Measurements from ENCODE around the gene MORC2. TPM values are rescaled to one million over a fixed set of nuclear protein-coding genes. Genes with fewer than 3 reads are reported as not detected.

Gene MORC2
- total RNA-seq, 4 donors from 2014 or later, result 9.5 to 24.0 (median 13.1) TPM

DNA sequence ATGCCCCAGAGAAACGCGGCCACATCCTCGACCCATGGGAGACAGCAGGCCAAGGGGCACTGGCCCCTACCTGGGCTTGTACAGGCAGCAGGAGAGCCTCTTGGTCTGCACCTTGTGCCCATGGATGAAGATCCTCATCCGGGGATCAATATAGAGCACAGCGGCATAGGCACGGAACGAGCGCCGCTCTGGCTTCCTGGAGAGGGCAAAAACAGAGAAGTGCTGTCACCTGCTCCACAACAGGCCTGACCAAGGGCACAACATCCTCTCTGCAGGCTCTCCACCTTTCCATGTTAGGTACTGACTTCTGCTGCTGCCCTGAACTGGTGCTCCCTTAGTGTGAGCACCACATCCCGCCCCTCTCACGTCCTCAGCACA is 27.2 kb downstream of the MORC2 start:
- WGBS, 2 donors, result 93 to 100% methylated on average over 6 to 7 of the region's 11 CpGs
- DNase-seq, result no peak
- Histone ChIP-seq H3K4me1 (peaks cover 12 to 76% (median 20%) of the 10 kb centered on the region in 3 donors), H3K27ac (no peak overlapping the region), H3K36me3 (peaks cover 32 to 100% (median 47%) of the 10 kb centered on the region in 3 donors), H3K9me3 (no peaks in the 10 kb centered on the region), H3K27me3 (no peaks in the 10 kb centered on the region), H3K4me3 (no peak overlapping the region)
- intact Hi-C loops (cut with DNase I), result no loop called here
- TF ChIP-seq, protein P1, sequence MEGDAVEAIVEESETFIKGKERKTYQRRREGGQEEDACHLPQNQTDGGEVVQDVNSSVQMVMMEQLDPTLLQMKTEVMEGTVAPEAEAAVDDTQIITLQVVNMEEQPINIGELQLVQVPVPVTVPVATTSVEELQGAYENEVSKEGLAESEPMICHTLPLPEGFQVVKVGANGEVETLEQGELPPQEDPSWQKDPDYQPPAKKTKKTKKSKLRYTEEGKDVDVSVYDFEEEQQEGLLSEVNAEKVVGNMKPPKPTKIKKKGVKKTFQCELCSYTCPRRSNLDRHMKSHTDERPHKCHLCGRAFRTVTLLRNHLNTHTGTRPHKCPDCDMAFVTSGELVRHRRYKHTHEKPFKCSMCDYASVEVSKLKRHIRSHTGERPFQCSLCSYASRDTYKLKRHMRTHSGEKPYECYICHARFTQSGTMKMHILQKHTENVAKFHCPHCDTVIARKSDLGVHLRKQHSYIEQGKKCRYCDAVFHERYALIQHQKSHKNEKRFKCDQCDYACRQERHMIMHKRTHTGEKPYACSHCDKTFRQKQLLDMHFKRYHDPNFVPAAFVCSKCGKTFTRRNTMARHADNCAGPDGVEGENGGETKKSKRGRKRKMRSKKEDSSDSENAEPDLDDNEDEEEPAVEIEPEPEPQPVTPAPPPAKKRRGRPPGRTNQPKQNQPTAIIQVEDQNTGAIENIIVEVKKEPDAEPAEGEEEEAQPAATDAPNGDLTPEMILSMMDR (IDR thresholded peaks at IDR 0.05), result no peak
- no peak for TF ChIP-seq POLR2A (IDR thresholded peaks at IDR 0.05)

DNA sequence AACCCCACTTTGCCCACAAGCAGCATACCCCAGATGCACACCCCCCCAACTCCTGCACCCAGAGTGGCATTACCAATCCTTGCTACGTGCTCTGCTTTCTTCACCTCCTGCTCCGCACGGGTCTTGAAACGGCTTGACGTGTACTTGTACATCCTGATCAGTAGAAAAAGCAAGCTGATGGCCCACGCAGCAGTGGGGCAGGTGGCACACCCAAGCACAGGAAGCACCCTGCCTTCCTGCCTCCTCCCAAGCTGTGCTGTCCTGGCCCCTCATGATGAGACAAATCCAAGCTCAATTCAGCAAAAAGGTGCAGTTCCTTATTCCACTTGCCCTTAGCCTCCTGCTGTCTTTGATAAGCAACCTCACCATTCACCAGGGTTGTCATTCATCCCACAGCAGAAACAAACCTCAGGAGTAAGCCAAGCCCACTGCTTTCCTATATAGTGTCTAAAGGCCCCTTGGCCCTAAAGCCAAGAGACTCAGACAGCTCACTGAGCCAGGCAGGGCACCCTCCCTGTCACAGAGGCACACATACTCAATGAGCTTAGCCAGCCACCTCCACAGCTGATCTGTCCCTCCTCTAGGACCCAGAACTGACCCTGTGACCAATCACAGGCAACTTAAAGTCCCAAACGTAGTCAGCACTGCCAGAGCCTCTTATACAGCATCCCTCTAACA is 27.8 kb downstream of the MORC2 start:
- no peaks in the 10 kb centered on the region for H3K9me3 ChIP-seq
- H3K27me3 ChIP-seq, result no peaks in the 10 kb centered on the region
- TF ChIP-seq, protein P1 (IDR thresholded peaks at IDR 0.05), result no peak
- no peak overlapping the region for H3K27ac ChIP-seq
- intact Hi-C loops (cut with DNase I), result no loop called here
- H3K4me3 ChIP-seq, result no peak overlapping the region
- 72 to 73% methylated on average over 5 to 6 of the region's 7 CpGs for WGBS, 2 donors
- no peak for DNase-seq
- H3K36me3 ChIP-seq, result peaks cover 32 to 100% (median 46%) of the 10 kb centered on the region in 3 donors
- H3K4me1 ChIP-seq, result peaks cover 8 to 71% (median 14%) of the 10 kb centered on the region in 3 donors

DNA sequence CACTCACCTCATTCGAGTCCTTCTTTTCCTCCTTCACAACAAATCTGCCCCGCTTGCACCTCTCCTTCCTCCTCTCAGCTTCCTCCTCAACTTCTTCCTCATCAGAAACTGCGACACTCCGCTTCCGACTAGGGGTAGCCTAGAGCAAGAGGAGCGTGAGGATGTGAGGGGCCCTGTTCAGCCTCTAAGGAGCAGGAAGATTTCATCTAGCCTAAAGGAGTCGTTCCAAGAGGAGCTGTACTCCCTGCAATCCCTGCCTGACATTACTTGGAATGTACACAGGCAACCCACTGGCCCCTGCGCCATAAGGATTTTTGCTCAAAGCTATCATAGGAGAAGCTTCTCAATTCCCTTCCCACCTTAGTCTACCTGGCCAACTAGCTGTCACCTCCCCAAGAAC is 34.5 kb downstream of the MORC2 start:
- no peak for DNase-seq
- no peak overlapping the region for H3K27ac ChIP-seq
- peaks cover 0 to 24% (median 2%) of the 10 kb centered on the region in 3 donors for H3K4me1 ChIP-seq
- H3K27me3 ChIP-seq, result no peaks in the 10 kb centered on the region
- H3K9me3 ChIP-seq, result no peaks in the 10 kb centered on the region
- H3K36me3 ChIP-seq, result peaks cover 54 to 100% (median 67%) of the 10 kb centered on the region in 3 donors
- 90 to 98% methylated on average over 6 to 8 of the region's 8 CpGs for whole genome bisulfite sequencing, 2 donors
- intact Hi-C loops (cut with DNase I), result no loop called here
- TF ChIP-seq, protein P1 (IDR thresholded peaks at IDR 0.05), result no peak
- TF ChIP-seq POLR2A (IDR thresholded peaks at IDR 0.05), result no peak
- H3K4me3 ChIP-seq, result no peak overlapping the region

DNA sequence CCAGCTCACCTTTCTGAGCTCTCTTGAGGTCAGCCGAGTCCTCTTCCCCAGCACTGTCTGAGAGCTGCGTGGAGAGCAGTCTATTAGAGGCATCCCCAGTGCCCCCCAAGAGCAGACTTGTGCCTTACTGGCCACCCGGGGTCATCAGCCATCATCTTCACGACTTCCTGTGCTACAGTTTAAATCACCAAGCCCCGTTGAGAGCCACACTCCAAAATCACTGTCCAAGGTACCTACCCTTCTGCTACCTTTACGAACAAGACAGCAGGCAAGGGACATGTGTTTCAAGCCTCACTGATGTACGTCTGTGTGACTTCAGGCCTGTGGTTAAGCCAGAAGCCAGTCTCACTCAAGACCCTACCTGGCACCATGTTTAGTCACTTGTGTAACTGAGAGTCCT is 35.1 kb downstream of the MORC2 start:
- 87 to 89% methylated on average over 7 of the region's 7 CpGs for WGBS, 2 donors
- DNase-seq, result no peak
- H3K4me3 ChIP-seq, result no peak overlapping the region
- no peak overlapping the region for H3K27ac ChIP-seq
- H3K9me3 ChIP-seq, result no peaks in the 10 kb centered on the region
- H3K36me3 ChIP-seq, result peaks cover 54 to 100% (median 67%) of the 10 kb centered on the region in 3 donors
- H3K27me3 ChIP-seq, result no peaks in the 10 kb centered on the region
- intact Hi-C loops (cut with DNase I), result no loop called here
- TF ChIP-seq POLR2A (IDR thresholded peaks at IDR 0.05), result no peak
- TF ChIP-seq, protein P1 (IDR thresholded peaks at IDR 0.05), result no peak
- peaks cover 0 to 18% (median 0%) of the 10 kb centered on the region in 3 donors for H3K4me1 ChIP-seq

DNA sequence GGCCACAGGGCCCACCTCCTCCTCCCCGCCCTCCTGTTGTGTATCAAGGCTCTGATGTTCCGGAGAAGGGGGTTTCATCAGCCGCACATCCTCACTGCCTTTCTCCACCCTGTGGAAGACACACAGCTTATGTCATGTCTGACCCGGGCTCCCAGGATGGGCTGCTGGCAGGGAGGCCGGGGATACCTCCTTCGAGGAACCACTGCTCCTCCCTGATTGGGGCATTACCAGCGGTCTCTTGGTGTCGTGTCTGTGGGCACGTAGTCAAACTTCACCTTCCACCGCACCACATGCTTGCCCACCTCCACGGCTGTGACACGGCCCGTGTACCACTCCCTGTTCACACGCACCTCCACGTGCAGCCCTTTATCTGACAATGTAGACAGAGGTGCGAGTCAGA is 35.9 kb downstream of the MORC2 start:
- TF ChIP-seq POLR2A (IDR thresholded peaks at IDR 0.05), result no peak
- TF ChIP-seq, protein P1 (IDR thresholded peaks at IDR 0.05), result no peak
- Histone ChIP-seq H3K27me3 (no peaks in the 10 kb centered on the region), H3K9me3 (no peaks in the 10 kb centered on the region), H3K4me3 (no peak overlapping the region), H3K4me1 (peaks cover 0 to 10% (median 0%) of the 10 kb centered on the region in 3 donors), H3K36me3 (peaks cover 51 to 100% (median 66%) of the 10 kb centered on the region in 3 donors), H3K27ac (no peak overlapping the region)
- DNase-seq, result no peak
- intact Hi-C loops (cut with DNase I), result no loop called here
- 95 to 98% methylated on average over 7 to 9 of the region's 16 CpGs for WGBS, 2 donors

Measured in esophagus squamous epithelium (tissue), 5 donors.